ENCODE data around the gene AOPEP.

GRCh38 chr9:95043826-95044225 is 317.3 kb downstream of the AOPEP start:
- TF ChIP-seq CTCF (IDR thresholded peaks at IDR 0.05; ENCODE audit: low read depth, low read length, poor library complexity, severe bottlenecking) (no peak), EZH2phosphoT487 (IDR thresholded peaks at IDR 0.05; ENCODE audit: borderline replicate concordance, low read length) (no peak)

Measured in DOHH2 (cell line).